Natural killer cell (primary cell): ENCODE results near the gene RSRC1. TPM values are rescaled to one million over a fixed set of nuclear protein-coding genes. Genes with fewer than 3 reads are reported as not detected.

ENCODE experiments used
- ATAC-seq, 3 donors: fragments of 150-1000 bp in 2 of 3; fragments of 200-7000 bp in 1 of 3; cut with Tn5 transposase; 1 replicate in 1 of 3; 2 replicates in 2 of 3; pipeline ENCODE4 v1.10.0; 2021; ENCODE audit warnings: mild to moderate bottlenecking in 2 of 3, moderate library complexity in 2 of 3
- DNase-seq, 2 donors: peaks; one replicate each; pipeline versions ENCODE4 v3.0.0 to v3.0.0-alpha.2; 2013 to 2021; ENCODE audit warnings: mixed read lengths in 1 of 2
- H3K27ac ChIP-seq: one replicate; pipeline ENCODE4 v1.5.1; 2013; ENCODE audit warnings: mild to moderate bottlenecking, low read length
- H3K27me3 ChIP-seq: one replicate; pipeline ENCODE4 v1.6.1; 2013; ENCODE audit warnings: low read length; ENCODE audit not compliant: control insufficient read depth, insufficient read depth
- H3K36me3 ChIP-seq: one replicate; pipeline ENCODE4 v1.6.1; 2013; ENCODE audit warnings: low read length; ENCODE audit not compliant: control insufficient read depth, insufficient read depth
- H3K4me1 ChIP-seq: one replicate; pipeline ENCODE4 v1.6.1; 2013; ENCODE audit warnings: low read length; ENCODE audit not compliant: control insufficient read depth, insufficient read depth
- H3K4me3 ChIP-seq: one replicate; pipeline ENCODE4 v1.5.1; 2013; ENCODE audit warnings: low read length
- H3K9me3 ChIP-seq: one replicate; pipeline ENCODE4 v1.6.1; 2013; ENCODE audit warnings: low read length; ENCODE audit not compliant: control insufficient read depth, insufficient read depth
- H3K27ac Mint-ChIP-seq, 2 donors: one replicate each; pipeline ENCODE4 v1.8.0; 2022; ENCODE audit warnings: mild to moderate bottlenecking in 2 of 2, mixed read lengths in 2 of 2, moderate library complexity in 1 of 2
- H3K27me3 Mint-ChIP-seq, 2 donors: one replicate each; pipeline ENCODE4 v1.8.0; 2022; ENCODE audit warnings: low read depth in 2 of 2, mixed read lengths in 2 of 2
- H3K36me3 Mint-ChIP-seq: one replicate; pipeline ENCODE4 v1.8.0; 2022; ENCODE audit warnings: mixed read lengths
- H3K4me1 Mint-ChIP-seq, 2 donors: one replicate each; pipeline ENCODE4 v1.8.0; 2022; ENCODE audit warnings: mixed read lengths in 2 of 2
- H3K4me3 Mint-ChIP-seq: one replicate; pipeline ENCODE4 v1.8.0; 2022; ENCODE audit warnings: mild to moderate bottlenecking, moderate library complexity, mixed read lengths
- H3K9me3 Mint-ChIP-seq, 2 donors: one replicate each; pipeline ENCODE4 v1.8.0; 2022; ENCODE audit warnings: mixed read lengths in 2 of 2
- CTCF ChIP-seq: fragments of 200-600 bp; IDR thresholded peaks from one replicate; pipeline ENCODE4 v1.8.0; 2022; ENCODE audit warnings: antibody characterized with exemption
- WGBS: methylation state at CpG from one replicate; pipeline ENCODE4 v1.1.7; 2013; ENCODE audit warnings: missing lambda C conversion rate; ENCODE audit not compliant: insufficient coverage; 5-methylcytosine and 5-hydroxymethylcytosine counted together
- intact Hi-C: fragments of 100-400 bp; cut with micrococcal nuclease; formaldehyde crosslinking; loops from one replicate; pipeline ENCODE4 v1.14.2; 2022
- total RNA-seq, 4 donors: library from RNA; stranded (reverse); fragments of 120-200 nt in 1 of 4; gene quantifications; one replicate each; pipeline versions ENCODE4 v1.2.3 to v1.2.4, GENCODE V29; 2013 to 2022

RSRC1 gene
- total RNA-seq, 3 donors from 2014 or later (not counting 1 experiment from before 2014, with no cell fraction given): 37.3 to 41.1 (median 37.6) TPM

GRCh38 chr3:158104431-158104921 is 5.4 kb upstream of the RSRC1 start:
- peaks cover 47% of the 10 kb centered on the region for H3K4me1 ChIP-seq
- Mint-ChIP-seq H3K36me3 (no peaks in the 10 kb centered on the region), H3K27ac (peak overlapping the region in 1 of 2 donors; percentile 56), H3K4me3 (peak overlapping the region; percentile 80), H3K9me3 (no peaks in the 10 kb centered on the region), H3K27me3 (peaks cover 69 to 85% of the 10 kb centered on the region in 2 donors), H3K4me1 (peaks cover 42 to 54% of the 10 kb centered on the region in 2 donors)
- peaks cover 92% of the 10 kb centered on the region for H3K27me3 ChIP-seq
- H3K27ac ChIP-seq: no peak overlapping the region
- peak in 1 of 2 donors; percentile 19 for DNase-seq
- no peak for ATAC-seq
- no peak for TF ChIP-seq CTCF
- WGBS: 31% methylated on average over 5 of the region's 5 CpGs
- no peak overlapping the region for H3K4me3 ChIP-seq
- intact Hi-C loops: no loop called here
- H3K9me3 ChIP-seq: peaks cover 7% of the 10 kb centered on the region
- no peaks in the 10 kb centered on the region for H3K36me3 ChIP-seq

- ATAC-seq (no peak), DNase-seq (peak in 1 of 2 donors; percentile 24)
- peaks cover 48 to 59% of the 10 kb centered on the region in 2 donors for H3K4me1 Mint-ChIP-seq
- Histone ChIP-seq H3K27ac (no peak overlapping the region), H3K9me3 (peaks cover 4% of the 10 kb centered on the region), H3K4me3 (peak overlapping the region; percentile 27), H3K36me3 (no peaks in the 10 kb centered on the region), H3K4me1 (peaks cover 49% of the 10 kb centered on the region), H3K27me3 (peaks cover 84% of the 10 kb centered on the region)
- intact Hi-C loops: no loop called here
- WGBS: 3% methylated on average over 39 of the region's 39 CpGs
- H3K9me3 Mint-ChIP-seq: no peaks in the 10 kb centered on the region
- peak overlapping the region; percentile 93 for H3K4me3 Mint-ChIP-seq
- H3K27me3 Mint-ChIP-seq: peaks cover 66 to 84% of the 10 kb centered on the region in 2 donors
- TF ChIP-seq CTCF: no peak
- H3K27ac Mint-ChIP-seq: no peak overlapping the region
- H3K36me3 Mint-ChIP-seq: no peaks in the 10 kb centered on the region
These were observed 4.7 kb upstream of the RSRC1 start for GRCh38 chr3:158105119-158105709.

GRCh38 chr3:158105710-158106253 is 4.1 kb upstream of the RSRC1 start:
- no peak overlapping the region for H3K27ac ChIP-seq
- Mint-ChIP-seq H3K4me1 (peaks cover 53 to 64% of the 10 kb centered on the region in 2 donors), H3K9me3 (no peaks in the 10 kb centered on the region), H3K36me3 (no peaks in the 10 kb centered on the region), H3K27me3 (peaks cover 61 to 78% of the 10 kb centered on the region in 2 donors), H3K27ac (peak overlapping the region; percentile 75 to 82), H3K4me3 (peak overlapping the region; percentile 93)
- ATAC-seq (peak in 2 of 3 donors; percentile 19 to 25), DNase-seq (peak; percentile 32 to 50)
- H3K27me3 ChIP-seq: peaks cover 78% of the 10 kb centered on the region
- intact Hi-C loops: no loop called here
- WGBS: 1% methylated on average over 44 of the region's 45 CpGs
- H3K36me3 ChIP-seq: no peaks in the 10 kb centered on the region
- H3K9me3 ChIP-seq: peaks cover 4% of the 10 kb centered on the region
- peaks cover 54% of the 10 kb centered on the region for H3K4me1 ChIP-seq
- peak overlapping the region; percentile 27 for H3K4me3 ChIP-seq
- TF ChIP-seq CTCF: no peak
